NCI-H748 treated with DMSO at 0.1 percent for 48 hours (cell line): ENCODE data around the gene MYL5.
"Not testable (repeated sequence)": the region's sequence is repeated elsewhere in the genome, so short reads cannot be mapped to it uniquely, and the experiment has no call there.

Experiments used
- DNase-seq: peaks from one replicate; lab custom pipeline; 2025; lab: John Stamatoyannopoulos, UW

MYL5 gene

GRCh38 chr4:674172-675035, at the start of gene MYL5, which contains the start of gene ATP5ME:
MYL5 (plus strand) TSS chr4:674542; CDS start chr4:678027, 3,485 bp downstream.
ATP5ME (minus strand) TSS chr4:674276; CDS start chr4:674247, 29 bp downstream.
- peak; percentile 39 for DNase-seq

- DNase-seq, result no peak
Measured at GRCh38 chr4:624705-625590, 49.4 kb upstream of the MYL5 start, which contains the start of gene PDE6B. PDE6B (plus strand) TSS chr4:625573; CDS start chr4:625627, 54 bp downstream.

GRCh38 chr4:625631-626161, 48.6 kb upstream of the MYL5 start:
- DNase-seq, result no peak

- no peak for DNase-seq
Measured at GRCh38 chr4:626201-627091, 47.9 kb upstream of the MYL5 start.

GRCh38 chr4:627347-628125, 46.8 kb upstream of the MYL5 start:
- DNase-seq, result no peak

GRCh38 chr4:628311-628741, 46.0 kb upstream of the MYL5 start:
- no peak for DNase-seq

GRCh38 chr4:628821-629635, 45.3 kb upstream of the MYL5 start:
- no peak for DNase-seq

- DNase-seq, result no peak
Measured at GRCh38 chr4:629636-629914, 44.8 kb upstream of the MYL5 start.

GRCh38 chr4:629915-630641, 44.3 kb upstream of the MYL5 start:
- no peak for DNase-seq

- no peak for DNase-seq
Measured at GRCh38 chr4:630656-631055, 43.7 kb upstream of the MYL5 start.

GRCh38 chr4:632196-632790, 42.0 kb upstream of the MYL5 start:
- DNase-seq, result no peak

- no peak for DNase-seq
Measured at GRCh38 chr4:632926-633325, 41.4 kb upstream of the MYL5 start.

- no peak for DNase-seq
Measured at GRCh38 chr4:633406-633805, 40.9 kb upstream of the MYL5 start.

GRCh38 chr4:633976-634598, 40.3 kb upstream of the MYL5 start:
- no peak for DNase-seq

GRCh38 chr4:634599-634985, 39.8 kb upstream of the MYL5 start:
- no peak for DNase-seq

- DNase-seq, result not testable (repeated sequence)
Measured at GRCh38 chr4:635066-635835, 39.1 kb upstream of the MYL5 start.

- no peak for DNase-seq
Measured at GRCh38 chr4:635851-636627, 38.3 kb upstream of the MYL5 start.
